ENCODE data around the gene MORN1.

DNA sequence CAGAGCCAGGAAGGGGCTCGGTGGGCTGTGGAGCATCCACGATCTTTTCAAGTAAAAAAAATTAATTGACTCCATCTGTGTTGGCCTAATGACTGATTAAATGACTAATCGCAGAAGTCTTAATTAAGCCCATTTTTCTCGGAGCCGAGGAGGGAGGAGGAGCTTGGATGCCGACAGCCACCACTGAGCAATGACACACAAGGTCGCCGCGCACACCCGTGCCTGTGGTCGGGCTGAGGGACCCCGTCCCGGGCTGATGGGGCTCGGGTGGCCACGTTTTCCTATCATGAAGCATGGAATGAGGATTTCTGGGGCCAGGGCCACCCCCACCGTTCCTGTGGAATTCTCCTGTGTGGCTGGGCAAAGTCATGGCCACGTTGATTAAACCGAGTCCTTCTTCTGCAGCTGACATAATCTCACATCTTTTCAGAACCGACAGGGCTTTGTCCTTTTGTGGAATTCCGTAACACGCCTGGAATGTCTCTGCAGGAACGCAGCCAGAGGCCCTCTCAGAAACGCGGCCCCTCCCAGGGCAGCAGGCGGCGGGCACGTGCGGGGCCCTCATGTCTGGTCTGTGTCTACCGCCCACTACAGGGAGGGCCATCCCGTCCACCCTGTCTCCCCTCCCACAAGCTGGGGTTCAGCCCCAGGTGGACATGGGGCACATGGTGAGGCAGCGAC is 60.7 kb downstream of the MORN1 start:
- TF ChIP-seq ARNTL (CRISPR knock-in tag; IDR thresholded peaks at IDR 0.05; ENCODE audit: borderline replicate concordance, low read depth) (peak; percentile 91; the same call in 1 of the 2 replicates), ZFP30 (CRISPR knock-in tag; IDR thresholded peaks at IDR 0.05) (no peak), ZNF70 (CRISPR knock-in tag; IDR thresholded peaks at IDR 0.05) (no peak), ESRRG (CRISPR knock-in tag; IDR thresholded peaks at IDR 0.05) (no peak), ISL1 (CRISPR knock-in tag; IDR thresholded peaks at IDR 0.05) (peak; percentile 46), ZFP3 (CRISPR knock-in tag; IDR thresholded peaks at IDR 0.05) (no peak), RARB (CRISPR knock-in tag; IDR thresholded peaks at IDR 0.05) (no peak), OSR1 (CRISPR knock-in tag; IDR thresholded peaks at IDR 0.05) (no peak), ZNF565 (CRISPR knock-in tag; conservative IDR thresholded peaks at IDR 0.05; ENCODE audit: low read depth) (no peak), SNAI2 (CRISPR knock-in tag; IDR thresholded peaks at IDR 0.05) (no peak)
- TF ChIP-seq, protein P1, sequence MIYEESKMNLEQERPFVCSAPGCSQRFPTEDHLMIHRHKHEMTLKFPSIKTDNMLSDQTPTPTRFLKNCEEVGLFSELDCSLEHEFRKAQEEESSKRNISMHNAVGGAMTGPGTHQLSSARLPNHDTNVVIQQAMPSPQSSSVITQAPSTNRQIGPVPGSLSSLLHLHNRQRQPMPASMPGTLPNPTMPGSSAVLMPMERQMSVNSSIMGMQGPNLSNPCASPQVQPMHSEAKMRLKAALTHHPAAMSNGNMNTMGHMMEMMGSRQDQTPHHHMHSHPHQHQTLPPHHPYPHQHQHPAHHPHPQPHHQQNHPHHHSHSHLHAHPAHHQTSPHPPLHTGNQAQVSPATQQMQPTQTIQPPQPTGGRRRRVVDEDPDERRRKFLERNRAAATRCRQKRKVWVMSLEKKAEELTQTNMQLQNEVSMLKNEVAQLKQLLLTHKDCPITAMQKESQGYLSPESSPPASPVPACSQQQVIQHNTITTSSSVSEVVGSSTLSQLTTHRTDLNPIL (CRISPR knock-in tag; IDR thresholded peaks at IDR 0.05; ENCODE audit: low read depth), result no peak
- TF ChIP-seq, protein P2, sequence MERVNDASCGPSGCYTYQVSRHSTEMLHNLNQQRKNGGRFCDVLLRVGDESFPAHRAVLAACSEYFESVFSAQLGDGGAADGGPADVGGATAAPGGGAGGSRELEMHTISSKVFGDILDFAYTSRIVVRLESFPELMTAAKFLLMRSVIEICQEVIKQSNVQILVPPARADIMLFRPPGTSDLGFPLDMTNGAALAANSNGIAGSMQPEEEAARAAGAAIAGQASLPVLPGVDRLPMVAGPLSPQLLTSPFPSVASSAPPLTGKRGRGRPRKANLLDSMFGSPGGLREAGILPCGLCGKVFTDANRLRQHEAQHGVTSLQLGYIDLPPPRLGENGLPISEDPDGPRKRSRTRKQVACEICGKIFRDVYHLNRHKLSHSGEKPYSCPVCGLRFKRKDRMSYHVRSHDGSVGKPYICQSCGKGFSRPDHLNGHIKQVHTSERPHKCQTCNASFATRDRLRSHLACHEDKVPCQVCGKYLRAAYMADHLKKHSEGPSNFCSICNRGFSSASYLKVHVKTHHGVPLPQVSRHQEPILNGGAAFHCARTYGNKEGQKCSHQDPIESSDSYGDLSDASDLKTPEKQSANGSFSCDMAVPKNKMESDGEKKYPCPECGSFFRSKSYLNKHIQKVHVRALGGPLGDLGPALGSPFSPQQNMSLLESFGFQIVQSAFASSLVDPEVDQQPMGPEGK (CRISPR knock-in tag; IDR thresholded peaks at IDR 0.05; ENCODE audit: borderline replicate concordance), result no peak
- TF ChIP-seq, protein P3, sequence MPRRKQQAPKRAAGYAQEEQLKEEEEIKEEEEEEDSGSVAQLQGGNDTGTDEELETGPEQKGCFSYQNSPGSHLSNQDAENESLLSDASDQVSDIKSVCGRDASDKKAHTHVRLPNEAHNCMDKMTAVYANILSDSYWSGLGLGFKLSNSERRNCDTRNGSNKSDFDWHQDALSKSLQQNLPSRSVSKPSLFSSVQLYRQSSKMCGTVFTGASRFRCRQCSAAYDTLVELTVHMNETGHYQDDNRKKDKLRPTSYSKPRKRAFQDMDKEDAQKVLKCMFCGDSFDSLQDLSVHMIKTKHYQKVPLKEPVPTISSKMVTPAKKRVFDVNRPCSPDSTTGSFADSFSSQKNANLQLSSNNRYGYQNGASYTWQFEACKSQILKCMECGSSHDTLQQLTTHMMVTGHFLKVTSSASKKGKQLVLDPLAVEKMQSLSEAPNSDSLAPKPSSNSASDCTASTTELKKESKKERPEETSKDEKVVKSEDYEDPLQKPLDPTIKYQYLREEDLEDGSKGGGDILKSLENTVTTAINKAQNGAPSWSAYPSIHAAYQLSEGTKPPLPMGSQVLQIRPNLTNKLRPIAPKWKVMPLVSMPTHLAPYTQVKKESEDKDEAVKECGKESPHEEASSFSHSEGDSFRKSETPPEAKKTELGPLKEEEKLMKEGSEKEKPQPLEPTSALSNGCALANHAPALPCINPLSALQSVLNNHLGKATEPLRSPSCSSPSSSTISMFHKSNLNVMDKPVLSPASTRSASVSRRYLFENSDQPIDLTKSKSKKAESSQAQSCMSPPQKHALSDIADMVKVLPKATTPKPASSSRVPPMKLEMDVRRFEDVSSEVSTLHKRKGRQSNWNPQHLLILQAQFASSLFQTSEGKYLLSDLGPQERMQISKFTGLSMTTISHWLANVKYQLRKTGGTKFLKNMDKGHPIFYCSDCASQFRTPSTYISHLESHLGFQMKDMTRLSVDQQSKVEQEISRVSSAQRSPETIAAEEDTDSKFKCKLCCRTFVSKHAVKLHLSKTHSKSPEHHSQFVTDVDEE (CRISPR knock-in tag; IDR thresholded peaks at IDR 0.05), result no peak
- TF ChIP-seq, protein P4, sequence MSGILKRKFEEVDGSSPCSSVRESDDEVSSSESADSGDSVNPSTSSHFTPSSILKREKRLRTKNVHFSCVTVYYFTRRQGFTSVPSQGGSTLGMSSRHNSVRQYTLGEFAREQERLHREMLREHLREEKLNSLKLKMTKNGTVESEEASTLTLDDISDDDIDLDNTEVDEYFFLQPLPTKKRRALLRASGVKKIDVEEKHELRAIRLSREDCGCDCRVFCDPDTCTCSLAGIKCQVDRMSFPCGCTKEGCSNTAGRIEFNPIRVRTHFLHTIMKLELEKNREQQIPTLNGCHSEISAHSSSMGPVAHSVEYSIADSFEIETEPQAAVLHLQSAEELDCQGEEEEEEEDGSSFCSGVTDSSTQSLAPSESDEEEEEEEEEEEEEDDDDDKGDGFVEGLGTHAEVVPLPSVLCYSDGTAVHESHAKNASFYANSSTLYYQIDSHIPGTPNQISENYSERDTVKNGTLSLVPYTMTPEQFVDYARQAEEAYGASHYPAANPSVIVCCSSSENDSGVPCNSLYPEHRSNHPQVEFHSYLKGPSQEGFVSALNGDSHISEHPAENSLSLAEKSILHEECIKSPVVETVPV (CRISPR knock-in tag; IDR thresholded peaks at IDR 0.05), result no peak
